HCT116 (cell line): ENCODE measurements around the gene TGM2. TPM values are rescaled to one million over a fixed set of nuclear protein-coding genes. Genes with fewer than 3 reads are reported as not detected.

Experiments used
- ATAC-seq: fragments of 200-7000 bp; cut with Tn5 transposase; 2 replicates; pipeline ENCODE4 v1.9.1; 2020; ENCODE audit warnings: mild to moderate bottlenecking, moderate library complexity
- BruUV-seq: library from RNA; stranded (reverse); fragments of 400-500 nt; replicated peaks from 2 replicates; lab custom pipeline; 2021; lab: Mats Ljungman, UMichigan
- CTCF ChIA-PET: fragments of 300-600 bp; sonication (Branson Sonifier 250); formaldehyde crosslinking; loops from one replicate; lab custom pipeline; 2021; ENCODE audit warnings: antibody characterized with exemption; lab: Charles Lee
- POLR2A ChIA-PET: fragments of 300-600, 350-600 bp; sonication (Branson Sonifier 250); formaldehyde crosslinking; loops from one replicate; lab custom pipeline; 2021; ENCODE audit warnings: antibody characterized with exemption; lab: Charles Lee
- RAD21 ChIA-PET, 2 experiments: fragments of 300-600 bp; sonication (Branson Sonifier 250); formaldehyde crosslinking; loops; one replicate each; lab custom pipeline; 2023; ENCODE audit warnings: low total read pairs in 2 of 2; ENCODE audit not compliant: uncharacterized antibody in 2 of 2, unreplicated experiment in 2 of 2, low non-redundant PET in 1 of 2; lab: Charles Lee
- DNase-seq: peaks from one replicate; pipeline ENCODE4 v3.0.0-alpha.2; 2010; ENCODE audit warnings: low read depth, low spot score
- H2AFZ ChIP-seq: fragments of 200-600 bp; shearing (Covaris generic), sonication (generic); 2 replicates; pipeline ENCODE4 v1.6.1; 2017; ENCODE audit warnings: low read depth, mixed run types, mixed read lengths, antibody characterized with exemption, low read length; ENCODE audit not compliant: poor library complexity, severe bottlenecking
- H3K27ac ChIP-seq: 2 replicates; pipeline ENCODE4 v1.5.1; 2012; ENCODE audit warnings: low read depth, low read length
- H3K27me3 ChIP-seq: fragments of 200-600 bp; sonication (generic); 2 replicates; pipeline ENCODE4 v1.6.1; 2016; ENCODE audit warnings: mixed run types, low read length, mixed read lengths; ENCODE audit not compliant: insufficient read depth
- H3K36me3 ChIP-seq, 2 experiments: fragments of 200-500 bp in 1 of 2; fragments of 200-600 bp in 1 of 2; sonication (Bioruptor generic) in 1 of 2; sonication (generic) in 1 of 2; 2 replicates each; pipeline versions ENCODE4 v1.5.1 to v1.6.1; 2014 to 2016; ENCODE audit warnings: low read length in 2 of 2, inconsistent platforms in 1 of 2, mixed read lengths in 1 of 2, mixed run types in 1 of 2; ENCODE audit not compliant: insufficient read depth in 2 of 2, control insufficient read depth in 1 of 2
- H3K4me1 ChIP-seq, 2 experiments: fragments of 200-600 bp in 1 of 2; sonication (generic) in 1 of 2; 2 replicates each; pipeline versions ENCODE4 v1.5.1 to v1.6.1; 2012 to 2017; ENCODE audit warnings: low read length in 2 of 2, inconsistent platforms in 1 of 2, mild to moderate bottlenecking in 1 of 2, mixed read lengths in 1 of 2, mixed run types in 1 of 2, moderate library complexity in 1 of 2; ENCODE audit not compliant: insufficient read depth in 2 of 2, control insufficient read depth in 1 of 2
- H3K4me2 ChIP-seq: fragments of 200-600 bp; sonication (generic); 2 replicates; pipeline ENCODE4 v1.6.1; 2017; ENCODE audit warnings: mixed run types, low read length, mixed read lengths
- H3K4me3 ChIP-seq, 2 experiments: fragments of 200-600 bp in 1 of 2; sonication (generic) in 1 of 2; replicated peaks in 1 of 2; 2 replicates each; pipeline ENCODE4 v1.5.1; 2011 to 2016; ENCODE audit warnings: low read length in 2 of 2, control low read depth in 1 of 2, low read depth in 1 of 2, mild to moderate bottlenecking in 1 of 2, mixed read lengths in 1 of 2, mixed run types in 1 of 2
- H3K79me2 ChIP-seq: fragments of 200-600 bp; sonication (generic); 2 replicates; pipeline ENCODE4 v1.6.1; 2017; ENCODE audit warnings: mild to moderate bottlenecking, mixed run types, low read length, moderate library complexity, mixed read lengths; ENCODE audit not compliant: insufficient read depth
- H3K9ac ChIP-seq: fragments of 200-600 bp; sonication (generic); 2 replicates; pipeline ENCODE4 v1.6.1; 2016; ENCODE audit warnings: low read length, mixed read lengths
- H3K9me2 ChIP-seq: fragments of 200-600 bp; sonication (generic), shearing (Covaris generic); 2 replicates; pipeline ENCODE4 v1.6.1; 2017; ENCODE audit warnings: mixed run types, mild to moderate bottlenecking, moderate library complexity; ENCODE audit not compliant: insufficient read depth
- H3K9me3 ChIP-seq, 2 experiments: fragments of 200-500 bp in 1 of 2; fragments of 200-600 bp in 1 of 2; sonication (Bioruptor generic) in 1 of 2; sonication (generic) in 1 of 2; 2 replicates each; pipeline ENCODE4 v1.6.1; 2014 to 2017; ENCODE audit warnings: low read length in 2 of 2, mixed read lengths in 2 of 2, inconsistent platforms in 1 of 2, low read depth in 1 of 2, mild to moderate bottlenecking in 1 of 2, mixed run types in 1 of 2, moderate library complexity in 1 of 2; ENCODE audit not compliant: control insufficient read depth in 1 of 2, insufficient read depth in 1 of 2
- H4K20me1 ChIP-seq: fragments of 200-600 bp; sonication (generic), shearing (Covaris generic); 2 replicates; pipeline ENCODE4 v1.6.1; 2017; ENCODE audit warnings: mixed run types, mild to moderate bottlenecking, moderate library complexity; ENCODE audit not compliant: insufficient read depth
- CBX3 ChIP-seq: IDR thresholded peaks from 2 replicates; pipeline ENCODE4 v1.6.1; 2012; ENCODE audit warnings: low read depth
- CEBPB ChIP-seq: IDR thresholded peaks from 2 replicates; pipeline ENCODE4 v1.6.1; 2012; ENCODE audit warnings: low read depth
- CTCF ChIP-seq, 3 experiments: fragments of 200-600 bp in 1 of 3; sonication (generic) in 1 of 3; IDR thresholded peaks in 2 of 3; conservative IDR thresholded peaks in 1 of 3; 2 replicates each; pipeline ENCODE4 v1.5.1; 2012 to 2017; ENCODE audit warnings: low read depth in 2 of 3, low read length in 2 of 3, antibody characterized with exemption in 1 of 3, borderline replicate concordance in 1 of 3, control low read depth in 1 of 3, mild to moderate bottlenecking in 1 of 3, mixed read lengths in 1 of 3, mixed run types in 1 of 3, moderate library complexity in 1 of 3; ENCODE audit not compliant: insufficient read depth in 1 of 3
- EGR1 ChIP-seq: IDR thresholded peaks from 2 replicates; pipeline ENCODE4 v1.6.1; 2012; ENCODE audit warnings: low read depth
- ELF1 ChIP-seq: IDR thresholded peaks from 2 replicates; pipeline ENCODE4 v1.6.1; 2012; ENCODE audit warnings: low read depth, borderline replicate concordance
- EZH2 ChIP-seq: fragments of 200-600 bp; sonication (generic); IDR thresholded peaks from 2 replicates; pipeline ENCODE4 v1.6.1; 2017; ENCODE audit warnings: antibody characterized with exemption, mixed run types
- JUND ChIP-seq: IDR thresholded peaks from 2 replicates; pipeline ENCODE4 v1.6.1; 2012
- MAX ChIP-seq: IDR thresholded peaks from 2 replicates; pipeline ENCODE4 v1.6.1; 2012
- POLR2A ChIP-seq: IDR thresholded peaks from 2 replicates; pipeline ENCODE4 v1.7.0; 2011; ENCODE audit warnings: borderline replicate concordance; ENCODE audit not compliant: insufficient read depth, insufficient read length; ENCODE audit errors: extremely low read depth
- RAD21 ChIP-seq: IDR thresholded peaks from 2 replicates; pipeline ENCODE4 v1.6.1; 2012; ENCODE audit warnings: low read depth, mild to moderate bottlenecking
- REST ChIP-seq: IDR thresholded peaks from 2 replicates; pipeline ENCODE4 v1.6.1; 2012; ENCODE audit warnings: low read depth
- SIN3A ChIP-seq: IDR thresholded peaks from 2 replicates; pipeline ENCODE4 v1.6.1; 2012; ENCODE audit warnings: low read depth
- SRF ChIP-seq: IDR thresholded peaks from 2 replicates; pipeline ENCODE4 v1.6.1; 2012; ENCODE audit warnings: low read depth
- ZBTB33 ChIP-seq: IDR thresholded peaks from 2 replicates; pipeline ENCODE4 v1.6.1; 2011; ENCODE audit warnings: mild to moderate bottlenecking, low read length, moderate library complexity; ENCODE audit not compliant: insufficient replicate concordance; ENCODE audit errors: extremely low read depth
- ZFX ChIP-seq: fragments of 450-650 bp; IDR thresholded peaks from 2 replicates; pipeline ENCODE4 v1.6.1; 2017
- ZNF274 ChIP-seq: fragments of 200-500 bp; sonication (Bioruptor generic); IDR thresholded peaks from 2 replicates; pipeline ENCODE4 v1.6.1; 2014; ENCODE audit warnings: mild to moderate bottlenecking, low read depth, low read length, inconsistent platforms
- intact Hi-C: fragments of 100-400 bp; cut with micrococcal nuclease; formaldehyde crosslinking; loops from 2 replicates; pipeline ENCODE4 v1.10.0; 2022
- total RNA-seq: library from RNA; stranded (reverse); gene quantifications from one replicate; pipeline ENCODE4 v1.2.1, GENCODE V29; 2021; ENCODE audit not compliant: unreplicated experiment

Gene TGM2
- total RNA-seq, 1 experiment from 2014 or later = 6.1 TPM

GRCh38 chr20:38130687-38131587 is 34.1 kb downstream of the TGM2 start:
- no peaks in the 10 kb centered on the region for H3K27me3 ChIP-seq
- no peak for TF ChIP-seq ELF1
- no peak for TF ChIP-seq JUND
- TF ChIP-seq CEBPB = no peak
- TF ChIP-seq CBX3 = no peak
- TF ChIP-seq CTCF (IDR thresholded peaks at IDR 0.05 in 2 of 3, conservative IDR thresholded peaks at IDR 0.05 in 1 of 3; ENCODE audit: borderline replicate concordance in 1 of 3, insufficient read depth in 1 of 3, low read depth in 2 of 3, low read length in 2 of 3) = no peak
- TF ChIP-seq ZNF274 = no peak
- no peak for TF ChIP-seq EZH2
- no peak for TF ChIP-seq POLR2A
- no peak for TF ChIP-seq REST
- TF ChIP-seq SIN3A = no peak
- no peak for TF ChIP-seq MAX
- no peak for TF ChIP-seq ZBTB33
- no peak for TF ChIP-seq EGR1
- TF ChIP-seq SRF = no peak
- TF ChIP-seq ZFX = no peak
- no peak for TF ChIP-seq RAD21
- H3K4me2 ChIP-seq = no peak overlapping the region
- ChIA-PET RAD21 (no interaction called here), POLR2A (no interaction called here), CTCF (no interaction called here)
- no peak overlapping the region for H2AFZ ChIP-seq
- ATAC-seq = no peak
- no peak overlapping the region for H3K4me3 ChIP-seq
- H3K9me3 ChIP-seq = no peaks in the 10 kb centered on the region
- H3K36me3 ChIP-seq = no peaks in the 10 kb centered on the region
- no peak for DNase-seq
- H4K20me1 ChIP-seq = no peaks in the 10 kb centered on the region
- no peaks in the 10 kb centered on the region for H3K79me2 ChIP-seq
- no peak overlapping the region for H3K9ac ChIP-seq
- intact Hi-C loops = no loop called here
- no TSS peak for BruUV-seq
- no peaks in the 10 kb centered on the region for H3K9me2 ChIP-seq
- H3K4me1 ChIP-seq = peaks cover 33 to 36% of the 10 kb centered on the region in 2 experiments
- H3K27ac ChIP-seq = no peak overlapping the region
